H1 (cell line): Measurements from ENCODE around the gene HCST. TPM values are rescaled to one million over a fixed set of nuclear protein-coding genes. Genes with fewer than 3 reads are reported as not detected.

Experiments used
- CTCF ChIA-PET: fragments of 300-600 bp; sonication (Branson Sonifier 250); formaldehyde crosslinking; loops from one replicate; lab custom pipeline; 2021; ENCODE audit not compliant: partially characterized antibody; lab: Charles Lee
- POLR2A ChIA-PET: fragments of 300-600 bp; sonication (Branson Sonifier 250); formaldehyde crosslinking; loops from one replicate; lab custom pipeline; 2021; ENCODE audit warnings: inconsistent platforms; ENCODE audit not compliant: partially characterized antibody; lab: Charles Lee
- DNase-seq, 2 experiments: peaks; one replicate each; pipeline versions ENCODE4 v3.0.0 to v3.0.0-alpha.2; 2010 to 2022; ENCODE audit warnings: low spot score in 2 of 2, low read depth in 1 of 2, mixed read lengths in 1 of 2
- FAIRE-seq: peaks from 2 replicates; lab custom pipeline; 2011; peaks lifted over from hg19 to GRCh38; lab: Jason Lieb, UNC
- H2AFZ ChIP-seq: 2 replicates; pipeline ENCODE4 v1.8.1; 2012; ENCODE audit warnings: low read length, inconsistent platforms
- H2AK5ac ChIP-seq: 2 replicates; pipeline ENCODE4 v1.6.1; 2013; ENCODE audit warnings: low read depth, low read length
- H2BK120ac ChIP-seq: replicated peaks from 2 replicates; pipeline ENCODE3; 2013; ENCODE audit warnings: low read depth, low read length, inconsistent platforms
- H2BK12ac ChIP-seq: 2 replicates; pipeline ENCODE4 v1.6.1; 2013; ENCODE audit warnings: low read depth, low read length
- H2BK15ac ChIP-seq: 2 replicates; pipeline ENCODE4 v1.6.1; 2013; ENCODE audit warnings: low read length
- H2BK20ac ChIP-seq: 2 replicates; pipeline ENCODE4 v1.6.1; 2013; ENCODE audit warnings: low read length
- H2BK5ac ChIP-seq: 2 replicates; pipeline ENCODE4 v1.6.1; 2013; ENCODE audit warnings: low read depth, low read length
- H3K14ac ChIP-seq: 2 replicates; pipeline ENCODE4 v1.6.1; 2013; ENCODE audit warnings: inconsistent platforms; ENCODE audit not compliant: insufficient read length
- H3K18ac ChIP-seq: 2 replicates; pipeline ENCODE4 v1.6.1; 2013; ENCODE audit warnings: low read length; ENCODE audit errors: extremely low read depth
- H3K23ac ChIP-seq: 2 replicates; pipeline ENCODE4 v1.6.1; 2013; ENCODE audit warnings: inconsistent platforms; ENCODE audit not compliant: insufficient read length
- H3K23me2 ChIP-seq: 2 replicates; pipeline ENCODE4 v1.6.1; 2013; ENCODE audit warnings: low read depth, low read length
- H3K27ac ChIP-seq: 2 replicates; pipeline ENCODE4 v1.6.1; 2011; ENCODE audit warnings: low read depth, low read length, inconsistent platforms
- H3K27me3 ChIP-seq, 4 experiments: replicated peaks in 1 of 4; 1 replicate in 1 of 4; 2 replicates in 3 of 4; pipeline versions ENCODE4 v1.6.1 to v1.8.1; 2011 to 2013; ENCODE audit warnings: low read length in 3 of 4, mild to moderate bottlenecking in 3 of 4, inconsistent platforms in 2 of 4, mixed read lengths in 2 of 4, moderate library complexity in 1 of 4; ENCODE audit not compliant: control insufficient read depth in 3 of 4, insufficient read depth in 3 of 4; ENCODE audit errors: extremely low read depth in 1 of 4
- H3K36me3 ChIP-seq, 4 experiments: 2 replicates each; pipeline versions ENCODE4 v1.6.1 to v1.8.1; 2011 to 2013; ENCODE audit warnings: mild to moderate bottlenecking in 4 of 4, low read length in 3 of 4, moderate library complexity in 2 of 4, control low read depth in 1 of 4, inconsistent platforms in 1 of 4; ENCODE audit not compliant: insufficient read depth in 4 of 4, control insufficient read depth in 2 of 4
- H3K4ac ChIP-seq: replicated peaks from 2 replicates; pipeline ENCODE3; 2013; ENCODE audit warnings: low read length, low read depth, mixed read lengths, inconsistent platforms; ENCODE audit not compliant: insufficient read length
- H3K4me1 ChIP-seq, 4 experiments: replicated peaks in 1 of 4; 1 replicate in 1 of 4; 2 replicates in 3 of 4; pipeline versions ENCODE4 v1.6.1 to v1.8.1; 2011 to 2013; ENCODE audit warnings: low read length in 3 of 4, inconsistent platforms in 2 of 4, mixed read lengths in 1 of 4; ENCODE audit not compliant: insufficient read depth in 4 of 4, control insufficient read depth in 3 of 4
- H3K4me2 ChIP-seq, 2 experiments: 2 replicates each; pipeline versions ENCODE4 v1.6.1 to v1.8.1; 2011 to 2013; ENCODE audit warnings: low read depth in 2 of 2, low read length in 2 of 2, control low read depth in 1 of 2, inconsistent platforms in 1 of 2, mild to moderate bottlenecking in 1 of 2; ENCODE audit not compliant: insufficient read depth in 1 of 2
- H3K4me3 ChIP-seq, 4 experiments: fragments of 200-600, 300-600 bp in 1 of 4; sonication (generic), shearing (Covaris generic), sonication (Bioruptor Twin) in 1 of 4; 2 replicates each; pipeline versions ENCODE4 v1.5.1 to v1.8.1; 2011 to 2016; ENCODE audit warnings: low read length in 4 of 4, low read depth in 3 of 4, control low read depth in 2 of 4, inconsistent platforms in 2 of 4, mild to moderate bottlenecking in 2 of 4, mixed read lengths in 1 of 4, moderate library complexity in 1 of 4; ENCODE audit not compliant: insufficient read depth in 2 of 4; ENCODE audit errors: extremely low read depth in 1 of 4
- H3K56ac ChIP-seq: replicated peaks from 2 replicates; pipeline ENCODE3; 2013; ENCODE audit warnings: low read depth, mild to moderate bottlenecking, mixed read lengths, low read length, inconsistent platforms; ENCODE audit not compliant: insufficient read length
- H3K79me1 ChIP-seq: 2 replicates; pipeline ENCODE4 v1.6.1; 2013; ENCODE audit warnings: low read depth, low read length, control low read depth
- H3K79me2 ChIP-seq, 2 experiments: 2 replicates each; pipeline versions ENCODE4 v1.6.1 to v1.8.1; 2012 to 2013; ENCODE audit warnings: low read length in 2 of 2, mild to moderate bottlenecking in 2 of 2, inconsistent platforms in 1 of 2; ENCODE audit not compliant: insufficient read depth in 2 of 2, control insufficient read depth in 1 of 2
- H3K9ac ChIP-seq, 4 experiments: replicated peaks in 1 of 4; 1 replicate in 1 of 4; 2 replicates in 3 of 4; pipeline versions ENCODE4 v1.6.1 to v1.8.1; 2011 to 2013; ENCODE audit warnings: low read depth in 3 of 4, low read length in 3 of 4, control low read depth in 2 of 4, mild to moderate bottlenecking in 2 of 4, moderate library complexity in 2 of 4, inconsistent platforms in 1 of 4; ENCODE audit errors: extremely low read depth in 1 of 4
- H3K9me3 ChIP-seq, 2 experiments: 2 replicates each; pipeline versions ENCODE4 v1.6.1 to v1.8.1; 2012 to 2013; ENCODE audit warnings: mild to moderate bottlenecking in 2 of 2, moderate library complexity in 2 of 2, control low read depth in 1 of 2, inconsistent platforms in 1 of 2, low read depth in 1 of 2, low read length in 1 of 2, mixed read lengths in 1 of 2; ENCODE audit not compliant: insufficient read depth in 2 of 2
- H4K20me1 ChIP-seq, 2 experiments: replicated peaks in 1 of 2; 2 replicates each; pipeline versions ENCODE3 to v1.8.1; 2011 to 2013; ENCODE audit warnings: inconsistent platforms in 2 of 2, low read length in 2 of 2, mild to moderate bottlenecking in 1 of 2; ENCODE audit not compliant: insufficient read depth in 2 of 2, control insufficient read depth in 1 of 2
- H4K5ac ChIP-seq: 2 replicates; pipeline ENCODE4 v1.6.1; 2013; ENCODE audit warnings: low read length, low read depth, mixed read lengths, inconsistent platforms; ENCODE audit not compliant: insufficient read length
- H4K8ac ChIP-seq: 2 replicates; pipeline ENCODE4 v1.8.0; 2013; ENCODE audit warnings: mild to moderate bottlenecking, moderate library complexity, low read length, inconsistent platforms; ENCODE audit not compliant: insufficient read depth; ENCODE audit errors: extremely low read depth
- H4K91ac ChIP-seq: replicated peaks from 2 replicates; pipeline ENCODE3; 2013; ENCODE audit warnings: low read length, mixed read lengths, inconsistent platforms; ENCODE audit not compliant: insufficient read length
- BCL11A ChIP-seq, 2 experiments: IDR thresholded peaks; one replicate each; pipeline ENCODE4 v1.6.1; 2011; ENCODE audit warnings: low read depth in 2 of 2, low read length in 2 of 2, mild to moderate bottlenecking in 2 of 2
- CEBPB ChIP-seq: IDR thresholded peaks from 2 replicates; pipeline ENCODE4 v1.6.1; 2012; ENCODE audit warnings: low read depth, low read length
- CREB1 ChIP-seq: IDR thresholded peaks from 2 replicates; pipeline ENCODE4 v1.6.1; 2012; ENCODE audit warnings: inconsistent platforms
- EZH2 ChIP-seq: fragments of 200-600 bp; sonication (generic); IDR thresholded peaks from 2 replicates; pipeline ENCODE4 v1.7.1; 2012; ENCODE audit warnings: low read depth, mild to moderate bottlenecking, moderate library complexity, low read length, inconsistent platforms; ENCODE audit not compliant: severe bottlenecking
- MAFK ChIP-seq: IDR thresholded peaks from 2 replicates; pipeline ENCODE4 v1.6.1; 2012; ENCODE audit warnings: low read depth, mild to moderate bottlenecking, improper control_type of control experiment, low read length
- POLR2A ChIP-seq, 2 experiments: IDR thresholded peaks; 1 replicate in 1 of 2; 2 replicates in 1 of 2; pipeline ENCODE4 v1.6.1; 2011; ENCODE audit warnings: low read depth in 2 of 2, low read length in 2 of 2, mild to moderate bottlenecking in 2 of 2; ENCODE audit errors: control extremely low read depth in 1 of 2
- WGBS, 2 experiments: shearing (Covaris generic) in 1 of 2; methylation state at CpG; one replicate each; pipeline versions ENCODE4 v1.1.6 to v1.1.7; 2013 to 2015; ENCODE audit warnings: low lambda C conversion rate in 2 of 2, mixed read lengths in 2 of 2, inconsistent platforms in 1 of 2, low coverage in 1 of 2, missing lambda C conversion rate in 1 of 2; ENCODE audit not compliant: insufficient replicate concordance in 2 of 2, insufficient coverage in 1 of 2, insufficient read length in 1 of 2; ENCODE audit errors: extremely low coverage in 1 of 2, missing lambda C conversion rate in 1 of 2; 5-methylcytosine and 5-hydroxymethylcytosine counted together
- polyA plus RNA-seq, 7 experiments: library from polyadenylated mRNA; depleted of rRNA in 3 of 7; stranded (reverse) in 5 of 7; unstranded in 2 of 7; fragments of >200 nt in 5 of 7; fragments of 200-250 nt in 2 of 7; gene quantifications; 1 replicate in 5 of 7; 2 replicates in 1 of 7; 4 replicates in 1 of 7; pipeline versions ENCODE4 v1.2.1 to v1.2.3, GENCODE V29; 2011 to 2013; ENCODE audit warnings: missing spikeins in 2 of 7, mixed read lengths in 2 of 7
- total RNA-seq: library from RNA; stranded (reverse); fragmentation: NEBNext Ultra II Directional; extraction: Animal tissue kit (Norgen Biotek cat#: 25700); gene quantifications from 2 replicates; pipeline ENCODE4 v1.2.1, GENCODE V29; 2021
- TF ChIP-seq, protein P1 (sequence below), 3 experiments: IDR thresholded peaks; 1 replicate in 2 of 3; 2 replicates in 1 of 3; pipeline versions ENCODE4 v1.5.1 to v1.6.1; 2011; ENCODE audit warnings: low read length in 3 of 3, mild to moderate bottlenecking in 3 of 3, inconsistent platforms in 2 of 3, low read depth in 1 of 3, moderate library complexity in 1 of 3; ENCODE audit not compliant: insufficient read depth in 1 of 3; ENCODE audit errors: control extremely low read depth in 1 of 3

The HCST gene
- total and polyA plus RNA-seq, 2 of the 8 experiments (the other 6 are each of a cell fraction or from before 2014, with no cell fraction given) = 2.8 TPM; not detected in 1

DNA sequence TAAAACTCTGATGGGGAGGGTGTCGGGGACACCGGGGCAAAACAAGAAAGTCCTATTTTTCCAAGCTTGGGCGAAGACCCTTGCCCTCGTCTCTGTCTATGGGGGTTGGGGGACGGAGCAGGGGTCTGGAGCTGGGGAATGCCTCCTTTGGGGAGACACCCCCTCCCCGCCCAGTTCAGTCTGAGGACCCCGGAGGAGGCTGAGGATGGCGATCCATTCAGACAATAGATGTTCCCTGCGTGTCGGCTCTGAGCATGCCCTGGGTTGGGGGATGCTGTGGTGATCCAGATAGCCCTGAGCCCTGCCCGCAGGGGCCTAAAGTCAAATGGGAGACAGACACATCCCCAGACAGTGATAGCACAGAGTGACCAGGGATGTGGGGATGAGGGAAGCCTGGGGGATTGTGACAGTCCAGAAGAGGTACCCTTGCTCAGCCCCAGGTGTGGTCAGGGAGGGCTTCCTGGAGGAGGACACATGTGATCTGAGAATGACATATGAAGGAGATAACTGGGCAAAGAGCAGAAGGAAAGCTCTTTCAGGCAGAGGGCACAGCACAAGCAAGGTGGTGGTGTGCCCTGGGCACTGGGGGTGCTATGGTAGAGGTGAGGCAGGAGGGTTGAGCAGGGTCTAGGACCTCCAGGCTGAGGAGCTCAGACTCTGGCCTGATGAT is 42.9 kb downstream of the HCST start:
- Histone ChIP-seq H3K4ac (no peak overlapping the region), H4K5ac (no peak overlapping the region), H3K56ac (no peak overlapping the region), H4K91ac (no peak overlapping the region), H2BK20ac (no peak overlapping the region), H2BK120ac (no peak overlapping the region), H3K9ac (no peak overlapping the region), H3K4me2 (no peak overlapping the region), H2AFZ (no peak overlapping the region), H3K27me3 (0 out of 7 replicates have a peak, but pooled peaks cover 0 to 3% (median 0%) of the 10 kb centered on the region in 4 experiments), H3K79me1 (no peaks in the 10 kb centered on the region), H3K18ac (no peak overlapping the region), H4K8ac (peak overlapping the region; percentile 85; the same call in 1 of the 2 replicates), H3K9me3 (no peaks in the 10 kb centered on the region), H3K4me1 (peaks cover 0 to 3% (median 1%) of the 10 kb centered on the region in 4 experiments; a peak in 1 of 7 replicates), H3K36me3 (peaks cover 0 to 9% (median 3%) of the 10 kb centered on the region in 4 experiments; a peak in 1 of 8 replicates), H2BK15ac (no peak overlapping the region), H2BK5ac (no peak overlapping the region; the same call in 1 of the 2 replicates), H3K27ac (no peak overlapping the region), H3K23me2 (0 out of 2 replicates have a peak, but pooled peaks cover 2% of the 10 kb centered on the region), H3K14ac (no peak overlapping the region), H2BK12ac (no peak overlapping the region), H4K20me1 (peaks cover 0 to 15% of the 10 kb centered on the region in 2 experiments), H3K4me3 (no peak overlapping the region), H3K79me2 (no peaks in the 10 kb centered on the region), H2AK5ac (no peak overlapping the region), H3K23ac (no peak overlapping the region)
- TF ChIP-seq BCL11A (IDR thresholded peaks at IDR 0.05; ENCODE audit: low read depth in 2 of 2, low read length in 2 of 2) (no peak), EZH2 (no peak), CREB1 (no peak), CEBPB (no peak), POLR2A (IDR thresholded peaks at IDR 0.05; ENCODE audit: control extremely low read depth in 1 of 2, low read depth in 2 of 2, low read length in 2 of 2) (no peak), MAFK (no peak)
- TF ChIP-seq, protein P1, sequence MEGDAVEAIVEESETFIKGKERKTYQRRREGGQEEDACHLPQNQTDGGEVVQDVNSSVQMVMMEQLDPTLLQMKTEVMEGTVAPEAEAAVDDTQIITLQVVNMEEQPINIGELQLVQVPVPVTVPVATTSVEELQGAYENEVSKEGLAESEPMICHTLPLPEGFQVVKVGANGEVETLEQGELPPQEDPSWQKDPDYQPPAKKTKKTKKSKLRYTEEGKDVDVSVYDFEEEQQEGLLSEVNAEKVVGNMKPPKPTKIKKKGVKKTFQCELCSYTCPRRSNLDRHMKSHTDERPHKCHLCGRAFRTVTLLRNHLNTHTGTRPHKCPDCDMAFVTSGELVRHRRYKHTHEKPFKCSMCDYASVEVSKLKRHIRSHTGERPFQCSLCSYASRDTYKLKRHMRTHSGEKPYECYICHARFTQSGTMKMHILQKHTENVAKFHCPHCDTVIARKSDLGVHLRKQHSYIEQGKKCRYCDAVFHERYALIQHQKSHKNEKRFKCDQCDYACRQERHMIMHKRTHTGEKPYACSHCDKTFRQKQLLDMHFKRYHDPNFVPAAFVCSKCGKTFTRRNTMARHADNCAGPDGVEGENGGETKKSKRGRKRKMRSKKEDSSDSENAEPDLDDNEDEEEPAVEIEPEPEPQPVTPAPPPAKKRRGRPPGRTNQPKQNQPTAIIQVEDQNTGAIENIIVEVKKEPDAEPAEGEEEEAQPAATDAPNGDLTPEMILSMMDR (IDR thresholded peaks at IDR 0.05; ENCODE audit: control extremely low read depth in 1 of 3, insufficient read depth in 1 of 3, low read depth in 1 of 3, low read length in 3 of 3) = no peak
- FAIRE-seq (no peak), DNase-seq (no peak)
- ChIA-PET CTCF (interaction anchor here (0.9 to 1.6 kb wide), 3 partner anchors 21 to 51 kb away, joined by 3 to 4 read pairs (median 3); no protein-coding TSS in a partner anchor), POLR2A (interaction anchor here (1.1 kb wide), 1 partner anchor 152 kb away, joined by 3 read pairs; no protein-coding TSS in a partner anchor)
- 96% methylated on average over 8 of the region's 11 CpGs; no CpG with 5 or more reads in 1 of the 2 experiments for WGBS, 2 experiments
